Fibroblast of lung (primary cell): Measurements from ENCODE around the gene MGAT5. TPM values are rescaled to one million over a fixed set of nuclear protein-coding genes. Genes with fewer than 3 reads are reported as not detected.

Experiments
- DNase-seq, 2 donors: peaks; one replicate each; pipeline versions ENCODE4 v3.0.0 to v3.0.0-alpha.2; 2010; ENCODE audit warnings: low read depth in 2 of 2
- H2AFZ ChIP-seq: 2 replicates; pipeline ENCODE4 v1.5.1; 2012; ENCODE audit warnings: low read length, control low read depth, inconsistent platforms
- H3K27ac ChIP-seq: 2 replicates; pipeline ENCODE4 v1.5.1; 2011; ENCODE audit warnings: low read length, control low read depth; ENCODE audit not compliant: insufficient read depth
- H3K27me3 ChIP-seq: 2 replicates; pipeline ENCODE4 v1.5.1; 2011; ENCODE audit warnings: mild to moderate bottlenecking, low read length; ENCODE audit not compliant: control insufficient read depth, insufficient read depth
- H3K36me3 ChIP-seq: 2 replicates; pipeline ENCODE4 v1.5.1; 2011; ENCODE audit warnings: low read length; ENCODE audit not compliant: control insufficient read depth, insufficient read depth
- H3K4me1 ChIP-seq: 2 replicates; pipeline ENCODE4 v1.5.1; 2011; ENCODE audit warnings: low read length; ENCODE audit not compliant: control insufficient read depth, insufficient read depth; ENCODE audit errors: extremely low read depth
- H3K4me2 ChIP-seq: 2 replicates; pipeline ENCODE4 v1.5.1; 2011; ENCODE audit warnings: low read length, control low read depth; ENCODE audit not compliant: insufficient read depth; ENCODE audit errors: extremely low read depth
- H3K4me3 ChIP-seq, 4 experiments: fragments of 200-600 bp in 1 of 4; sonication (generic) in 1 of 4; replicated peaks in 1 of 4; 2 replicates each; pipeline ENCODE4 v1.5.1; 2011 to 2016; ENCODE audit warnings: low read length in 4 of 4, low read depth in 3 of 4, mild to moderate bottlenecking in 3 of 4, control low read depth in 2 of 4, inconsistent platforms in 1 of 4, mixed read lengths in 1 of 4; ENCODE audit not compliant: insufficient read depth in 1 of 4; ENCODE audit errors: control extremely low read depth in 1 of 4
- H3K79me2 ChIP-seq: 2 replicates; pipeline ENCODE4 v1.5.1; 2012; ENCODE audit warnings: mild to moderate bottlenecking, low read length, inconsistent platforms; ENCODE audit not compliant: control insufficient read depth, insufficient read depth
- H3K9ac ChIP-seq: 2 replicates; pipeline ENCODE4 v1.5.1; 2011; ENCODE audit warnings: mild to moderate bottlenecking, low read length, control low read depth; ENCODE audit not compliant: insufficient read depth
- H3K9me3 ChIP-seq: 2 replicates; pipeline ENCODE4 v1.5.1; 2012; ENCODE audit warnings: low read depth, low read length; ENCODE audit not compliant: control insufficient read depth, insufficient read depth
- H4K20me1 ChIP-seq: 2 replicates; pipeline ENCODE4 v1.5.1; 2011; ENCODE audit warnings: low read length; ENCODE audit not compliant: control insufficient read depth, insufficient read depth; ENCODE audit errors: extremely low read depth
- CTCF ChIP-seq, 2 donors: IDR thresholded peaks in 1 of 2; conservative IDR thresholded peaks in 1 of 2; 1 replicate in 1 of 2; 2 replicates in 1 of 2; pipeline ENCODE4 v1.5.1; 2011 to 2012; ENCODE audit warnings: low read length in 2 of 2, control low read depth in 1 of 2, inconsistent platforms in 1 of 2, low read depth in 1 of 2, mild to moderate bottlenecking in 1 of 2
- EZH2 ChIP-seq: IDR thresholded peaks from 2 replicates; pipeline ENCODE4 v1.5.1; 2012; ENCODE audit warnings: low read length, control low read depth, mild to moderate bottlenecking; ENCODE audit errors: missing control alignments
- polyA plus RNA-seq, 2 donors: library from polyadenylated mRNA; depleted of rRNA in 1 of 2; stranded (reverse) in 1 of 2; unstranded in 1 of 2; fragments of >200 nt; gene quantifications; 2 replicates each; pipeline ENCODE4 v1.2.1, GENCODE V29; 2011 to 2012; ENCODE audit warnings: missing spikeins in 1 of 2
- total RNA-seq: library from RNA; depleted of rRNA; stranded (reverse); fragments of >200 nt; gene quantifications from 2 replicates; pipeline ENCODE4 v1.2.1, GENCODE V29; 2014

The MGAT5 gene
- total and polyA plus RNA-seq, 2 donors (not counting 1 experiment from before 2014, with no cell fraction given), result 270 to 301 TPM

- no peaks in the 10 kb centered on the region for H3K27me3 ChIP-seq
- no peak overlapping the region for H3K4me3 ChIP-seq
- H3K36me3 ChIP-seq, result no peaks in the 10 kb centered on the region
- TF ChIP-seq EZH2, result no peak
- TF ChIP-seq CTCF (conservative IDR thresholded peaks at IDR 0.05 in 1 of 2, IDR thresholded peaks at IDR 0.05 in 1 of 2; ENCODE audit: low read depth in 1 of 2, low read length in 2 of 2), result no peak
- no peak overlapping the region for H3K4me2 ChIP-seq
- H3K4me1 ChIP-seq, result no peaks in the 10 kb centered on the region
- H3K79me2 ChIP-seq, result peaks cover 31% of the 10 kb centered on the region
- H3K27ac ChIP-seq, result no peak overlapping the region
- H3K9ac ChIP-seq, result no peak overlapping the region
- no peak overlapping the region for H2AFZ ChIP-seq
- DNase-seq, result peak in 1 of 2 donors; percentile 28
- H3K9me3 ChIP-seq, result no peaks in the 10 kb centered on the region
- H4K20me1 ChIP-seq, result peaks cover 3% of the 10 kb centered on the region
Observed at GRCh38 chr2:134217924-134218323, 35.9 kb upstream of the MGAT5 start.

GRCh38 chr2:134218414-134218813 is 35.5 kb upstream of the MGAT5 start:
- no peaks in the 10 kb centered on the region for H3K36me3 ChIP-seq
- peaks cover 3% of the 10 kb centered on the region for H4K20me1 ChIP-seq
- H2AFZ ChIP-seq, result no peak overlapping the region
- no peak for DNase-seq
- no peak overlapping the region for H3K4me3 ChIP-seq
- H3K79me2 ChIP-seq, result peaks cover 26% of the 10 kb centered on the region
- H3K9me3 ChIP-seq, result no peaks in the 10 kb centered on the region
- no peak overlapping the region for H3K27ac ChIP-seq
- no peaks in the 10 kb centered on the region for H3K27me3 ChIP-seq
- no peaks in the 10 kb centered on the region for H3K4me1 ChIP-seq
- no peak for TF ChIP-seq EZH2
- H3K9ac ChIP-seq, result no peak overlapping the region
- H3K4me2 ChIP-seq, result no peak overlapping the region

GRCh38 chr2:134218930-134219658 is 34.8 kb upstream of the MGAT5 start:
- H4K20me1 ChIP-seq, result peaks cover 3% of the 10 kb centered on the region
- H3K9me3 ChIP-seq, result no peaks in the 10 kb centered on the region
- H3K4me3 ChIP-seq, result no peak overlapping the region
- H2AFZ ChIP-seq, result no peak overlapping the region
- H3K27me3 ChIP-seq, result no peaks in the 10 kb centered on the region
- H3K36me3 ChIP-seq, result no peaks in the 10 kb centered on the region
- no peak overlapping the region for H3K9ac ChIP-seq
- no peak overlapping the region for H3K27ac ChIP-seq
- H3K4me2 ChIP-seq, result no peak overlapping the region
- no peak for TF ChIP-seq EZH2
- no peak for TF ChIP-seq CTCF (conservative IDR thresholded peaks at IDR 0.05 in 1 of 2, IDR thresholded peaks at IDR 0.05 in 1 of 2; ENCODE audit: low read depth in 1 of 2, low read length in 2 of 2)
- DNase-seq, result no peak
- no peaks in the 10 kb centered on the region for H3K4me1 ChIP-seq
- H3K79me2 ChIP-seq, result peaks cover 24% of the 10 kb centered on the region
